H9 (cell line): ENCODE measurements around the gene HIP1R. TPM values are rescaled to one million over a fixed set of nuclear protein-coding genes. Genes with fewer than 3 reads are reported as not detected.

Experiments used
- DNase-seq: peaks from one replicate; pipeline ENCODE4 v3.0.0-alpha.2; 2017
- H2AFZ ChIP-seq: one replicate; pipeline ENCODE4 v1.6.1; 2013; ENCODE audit warnings: mild to moderate bottlenecking, low read length, control low read depth, moderate library complexity
- H2AK5ac ChIP-seq: 2 replicates; pipeline ENCODE4 v1.6.1; 2013; ENCODE audit warnings: low read length, control low read depth, mixed read lengths; ENCODE audit not compliant: insufficient read length
- H2BK120ac ChIP-seq: one replicate; pipeline ENCODE4 v1.6.1; 2013; ENCODE audit warnings: low read depth, mild to moderate bottlenecking, low read length, control low read depth, inconsistent platforms; ENCODE audit not compliant: poor library complexity, severe bottlenecking
- H2BK12ac ChIP-seq: 2 replicates; pipeline ENCODE4 v1.6.1; 2013; ENCODE audit warnings: low read length, control low read depth, mixed read lengths, low read depth; ENCODE audit not compliant: insufficient read length
- H2BK15ac ChIP-seq: 2 replicates; pipeline ENCODE4 v1.6.1; 2013; ENCODE audit warnings: low read depth, low read length, control low read depth
- H2BK20ac ChIP-seq: one replicate; pipeline ENCODE4 v1.6.1; 2013; ENCODE audit warnings: low read depth, mild to moderate bottlenecking, low read length, control low read depth, inconsistent platforms; ENCODE audit not compliant: poor library complexity, severe bottlenecking
- H2BK5ac ChIP-seq: 2 replicates; pipeline ENCODE4 v1.6.1; 2013; ENCODE audit warnings: low read length, control low read depth, mixed read lengths; ENCODE audit not compliant: insufficient read length
- H3K14ac ChIP-seq: 2 replicates; pipeline ENCODE4 v1.6.1; 2013; ENCODE audit warnings: low read length, control low read depth; ENCODE audit not compliant: insufficient read depth
- H3K18ac ChIP-seq: 2 replicates; pipeline ENCODE4 v1.6.1; 2013; ENCODE audit warnings: low read depth, mild to moderate bottlenecking, mixed read lengths, low read length, control low read depth; ENCODE audit not compliant: insufficient read length
- H3K23ac ChIP-seq: 2 replicates; pipeline ENCODE4 v1.6.1; 2013; ENCODE audit warnings: low read length, control low read depth, mixed read lengths, low read depth; ENCODE audit not compliant: insufficient read length
- H3K23me2 ChIP-seq: 2 replicates; pipeline ENCODE4 v1.6.1; 2013; ENCODE audit warnings: low read depth, mild to moderate bottlenecking, mixed read lengths, low read length, control low read depth; ENCODE audit not compliant: insufficient read length, poor library complexity, severe bottlenecking
- H3K27ac ChIP-seq: 2 replicates; pipeline ENCODE4 v1.5.1; 2013; ENCODE audit warnings: low read length, control low read depth, mixed read lengths, low read depth; ENCODE audit not compliant: insufficient read length
- H3K27me3 ChIP-seq: 2 replicates; pipeline ENCODE4 v1.6.1; 2013; ENCODE audit warnings: low read length, control low read depth, inconsistent platforms; ENCODE audit not compliant: insufficient read depth
- H3K4ac ChIP-seq: 2 replicates; pipeline ENCODE4 v1.6.1; 2013; ENCODE audit warnings: low read depth, mild to moderate bottlenecking, control low read depth, inconsistent platforms, low read length, moderate library complexity
- H3K4me1 ChIP-seq: 2 replicates; pipeline ENCODE4 v1.6.1; 2013; ENCODE audit warnings: low read length, control low read depth, inconsistent platforms; ENCODE audit not compliant: insufficient read depth
- H3K4me2 ChIP-seq: 2 replicates; pipeline ENCODE4 v1.6.1; 2013; ENCODE audit warnings: low read length, control low read depth, mixed read lengths; ENCODE audit not compliant: insufficient read length, insufficient read depth
- H3K56ac ChIP-seq: 2 replicates; pipeline ENCODE4 v1.6.1; 2013; ENCODE audit warnings: low read depth, mild to moderate bottlenecking, mixed read lengths, low read length, control low read depth; ENCODE audit not compliant: insufficient read length
- H3K79me1 ChIP-seq: 2 replicates; pipeline ENCODE4 v1.6.1; 2013; ENCODE audit warnings: low read depth, mild to moderate bottlenecking, moderate library complexity, low read length, control low read depth, inconsistent platforms; ENCODE audit not compliant: insufficient read depth, poor library complexity, severe bottlenecking
- H3K79me2 ChIP-seq: 2 replicates; pipeline ENCODE4 v1.6.1; 2013; ENCODE audit warnings: low read length, control low read depth, inconsistent platforms; ENCODE audit not compliant: insufficient read depth
- H3K9ac ChIP-seq: 2 replicates; pipeline ENCODE4 v1.6.1; 2013; ENCODE audit warnings: low read length, control low read depth, mixed read lengths; ENCODE audit not compliant: insufficient read length; ENCODE audit errors: extremely low read depth
- H3K9me3 ChIP-seq: one replicate; pipeline ENCODE4 v1.6.1; 2013; ENCODE audit warnings: low read depth, low read length, inconsistent platforms; ENCODE audit not compliant: control insufficient read depth
- H3T11ph ChIP-seq: one replicate; pipeline ENCODE4 v1.6.1; 2013; ENCODE audit warnings: mild to moderate bottlenecking, low read length, control low read depth, inconsistent platforms
- H4K20me1 ChIP-seq: one replicate; pipeline ENCODE4 v1.6.1; 2013; ENCODE audit not compliant: control insufficient read depth, insufficient read length, insufficient read depth
- H4K5ac ChIP-seq: 2 replicates; pipeline ENCODE4 v1.6.1; 2013; ENCODE audit warnings: low read depth, mild to moderate bottlenecking, mixed read lengths, low read length, control low read depth; ENCODE audit not compliant: insufficient read length
- H4K8ac ChIP-seq: replicated peaks from 2 replicates; pipeline ENCODE4 v1.6.1; 2013; ENCODE audit warnings: low read length, control low read depth, mixed read lengths, low read depth; ENCODE audit not compliant: insufficient read length
- H4K91ac ChIP-seq: 2 replicates; pipeline ENCODE4 v1.6.1; 2013; ENCODE audit warnings: low read depth, mild to moderate bottlenecking, moderate library complexity, mixed read lengths, low read length, control low read depth; ENCODE audit not compliant: insufficient read length
- H3K27ac Mint-ChIP-seq, 3 experiments: 2 replicates in 2 of 3; 3 replicates in 1 of 3; pipeline ENCODE4 v1.8.0; 2020 to 2021; ENCODE audit warnings: mixed read lengths in 3 of 3, mild to moderate bottlenecking in 1 of 3, moderate library complexity in 1 of 3
- H3K27me3 Mint-ChIP-seq: 2 replicates; pipeline ENCODE4 v1.8.0; 2021; ENCODE audit warnings: low read depth, mild to moderate bottlenecking, moderate library complexity, mixed read lengths
- H3K36me3 Mint-ChIP-seq, 3 experiments: 2 replicates in 2 of 3; 3 replicates in 1 of 3; pipeline ENCODE4 v1.8.0; 2020 to 2021; ENCODE audit warnings: low read depth in 3 of 3, mixed read lengths in 3 of 3; ENCODE audit not compliant: insufficient read depth in 1 of 3
- H3K4me1 Mint-ChIP-seq, 2 experiments: 2 replicates each; pipeline ENCODE4 v1.8.0; 2020; ENCODE audit warnings: mixed read lengths in 2 of 2
- H3K4me3 Mint-ChIP-seq, 2 experiments: 2 replicates in 1 of 2; 3 replicates in 1 of 2; pipeline ENCODE4 v1.8.0; 2020 to 2021; ENCODE audit warnings: mild to moderate bottlenecking in 2 of 2, mixed read lengths in 2 of 2, moderate library complexity in 1 of 2
- H3K9me3 Mint-ChIP-seq, 2 experiments: 2 replicates in 1 of 2; 3 replicates in 1 of 2; pipeline ENCODE4 v1.8.0; 2020; ENCODE audit warnings: mild to moderate bottlenecking in 2 of 2, mixed read lengths in 2 of 2, moderate library complexity in 1 of 2
- WGBS: extraction: QIAGEN DNeasy Blood & Tissue Kit; methylation state at CpG from one replicate; pipeline ENCODE4 v1.1.7; 2013; ENCODE audit warnings: missing lambda C conversion rate, low lambda C conversion rate, mixed read lengths; ENCODE audit not compliant: insufficient read length; ENCODE audit errors: extremely low coverage; 5-methylcytosine and 5-hydroxymethylcytosine counted together
- total RNA-seq: library from RNA; stranded (reverse); gene quantifications from 2 replicates; pipeline ENCODE4 v1.2.1, GENCODE V29; 2021
- TF ChIP-seq, protein P1 (sequence below): fragments of 200-600 bp; sonication (generic); conservative IDR thresholded peaks from 3 replicates; pipeline ENCODE4 v1.8.0; 2021; ENCODE audit warnings: antibody characterized with exemption, mild to moderate bottlenecking

HIP1R gene
- total RNA-seq, 1 experiment from 2014 or later, result 17.4 TPM

DNA sequence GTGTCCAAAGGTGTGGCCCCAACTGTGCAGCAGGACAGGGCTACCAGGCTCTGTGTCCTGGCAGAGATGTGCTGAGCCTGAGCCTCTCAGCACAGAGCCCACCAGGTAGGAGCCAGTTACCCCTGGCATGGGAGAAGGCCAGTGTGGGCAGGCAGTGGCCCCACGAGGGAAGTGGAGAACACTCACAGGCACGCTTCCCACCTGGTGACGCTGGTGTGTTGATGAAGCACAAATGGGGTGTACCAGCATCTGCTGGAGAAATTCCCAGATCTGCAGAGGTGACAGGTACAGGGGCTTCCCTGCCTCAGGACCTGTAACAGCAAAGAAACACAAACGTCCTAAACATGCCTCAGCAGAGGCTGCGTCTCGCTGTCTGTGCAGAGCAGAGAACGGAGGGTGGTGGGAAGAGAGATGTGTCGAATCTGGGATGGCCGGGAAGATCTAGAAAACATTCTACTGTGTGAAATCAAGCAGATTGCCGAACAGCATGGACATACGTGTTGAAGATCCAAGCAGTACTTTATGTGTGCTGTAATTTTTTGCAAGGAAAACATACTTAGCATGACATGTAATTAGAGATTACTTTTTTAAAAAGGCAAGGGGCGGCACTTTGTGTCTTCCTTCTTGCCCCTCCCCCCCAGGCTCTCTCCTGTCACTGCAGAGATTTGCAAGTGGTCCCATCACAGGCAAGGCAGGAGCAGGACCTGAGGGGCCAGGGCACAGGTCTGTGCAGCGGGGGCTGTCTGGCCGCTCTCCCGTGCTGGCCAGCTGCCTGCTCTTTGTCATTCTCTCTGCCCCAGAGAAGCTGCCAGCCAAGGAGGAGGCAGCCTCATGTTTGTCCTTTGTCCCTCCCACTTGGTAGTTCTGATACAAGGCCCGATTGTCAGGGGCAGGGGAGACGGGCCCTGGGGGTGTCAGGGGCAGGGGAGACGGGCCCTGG lies 17.3 kb downstream of the HIP1R start:
- Histone ChIP-seq H3K79me1 (no peaks in the 10 kb centered on the region), H4K5ac (no peak overlapping the region), H4K20me1 (no peaks in the 10 kb centered on the region), H2BK5ac (no peak overlapping the region), H3K4me1 (no peaks in the 10 kb centered on the region), H2AK5ac (no peak overlapping the region), H4K8ac (no peak overlapping the region), H4K91ac (no peak overlapping the region), H3K56ac (no peak overlapping the region), H3K27me3 (no peaks in the 10 kb centered on the region), H3K4me2 (no peak overlapping the region), H3K4ac (no peak overlapping the region), H2AFZ (no peak overlapping the region), H3K27ac (no peak overlapping the region), H3K18ac (no peak overlapping the region), H2BK15ac (no peak overlapping the region), H3K79me2 (no peaks in the 10 kb centered on the region), H2BK120ac (no peak overlapping the region), H3K23ac (no peak overlapping the region), H3K9ac (no peak overlapping the region), H2BK12ac (no peak overlapping the region), H2BK20ac (no peak overlapping the region), H3K23me2 (no peaks in the 10 kb centered on the region), H3K14ac (no peak overlapping the region; the same call in 1 of the 2 replicates), H3K9me3 (no peaks in the 10 kb centered on the region), H3T11ph (no peak overlapping the region)
- Mint-ChIP-seq H3K27ac (no peak overlapping the region), H3K4me1 (peaks cover 0 to 4% of the 10 kb centered on the region in 2 experiments; a peak in 2 of 4 replicates), H3K9me3 (no peaks in the 10 kb centered on the region), H3K27me3 (peaks cover 4% of the 10 kb centered on the region), H3K36me3 (peaks cover 0 to 5% (median 0%) of the 10 kb centered on the region in 3 experiments; a peak in 2 of 7 replicates), H3K4me3 (no peak overlapping the region)
- no CpG with 5 or more reads among the region's 18 CpGs for WGBS
- no peak for DNase-seq
- TF ChIP-seq, protein P1, sequence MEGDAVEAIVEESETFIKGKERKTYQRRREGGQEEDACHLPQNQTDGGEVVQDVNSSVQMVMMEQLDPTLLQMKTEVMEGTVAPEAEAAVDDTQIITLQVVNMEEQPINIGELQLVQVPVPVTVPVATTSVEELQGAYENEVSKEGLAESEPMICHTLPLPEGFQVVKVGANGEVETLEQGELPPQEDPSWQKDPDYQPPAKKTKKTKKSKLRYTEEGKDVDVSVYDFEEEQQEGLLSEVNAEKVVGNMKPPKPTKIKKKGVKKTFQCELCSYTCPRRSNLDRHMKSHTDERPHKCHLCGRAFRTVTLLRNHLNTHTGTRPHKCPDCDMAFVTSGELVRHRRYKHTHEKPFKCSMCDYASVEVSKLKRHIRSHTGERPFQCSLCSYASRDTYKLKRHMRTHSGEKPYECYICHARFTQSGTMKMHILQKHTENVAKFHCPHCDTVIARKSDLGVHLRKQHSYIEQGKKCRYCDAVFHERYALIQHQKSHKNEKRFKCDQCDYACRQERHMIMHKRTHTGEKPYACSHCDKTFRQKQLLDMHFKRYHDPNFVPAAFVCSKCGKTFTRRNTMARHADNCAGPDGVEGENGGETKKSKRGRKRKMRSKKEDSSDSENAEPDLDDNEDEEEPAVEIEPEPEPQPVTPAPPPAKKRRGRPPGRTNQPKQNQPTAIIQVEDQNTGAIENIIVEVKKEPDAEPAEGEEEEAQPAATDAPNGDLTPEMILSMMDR, result no peak
